ENCODE measurements around the gene ALG9. TPM values are rescaled to one million over a fixed set of nuclear protein-coding genes. Genes with fewer than 3 reads are reported as not detected.

ALG9 gene
- total RNA-seq, 1 donor from 2014 or later = 23.3 TPM

Other genes with a start within 250 kb of the ALG9 start
- gene PPP2R1B, start 105.2 kb downstream of the ALG9 start, total RNA-seq = 40.6 and 49.7 TPM in 2 replicates
- gene FDXACB1, start 7.6 kb upstream of the ALG9 start, total RNA-seq = 2.9 and 4.4 TPM in 2 replicates
- 3.5 and 5.7 TPM in 2 replicates for gene CFAP68, start 8.0 kb upstream of the ALG9 start, total RNA-seq
- 0.33 and 2.7 TPM in 2 replicates for gene CRYAB, start 40.2 kb upstream of the ALG9 start, total RNA-seq
- gene HSPB2, start 41.2 kb upstream of the ALG9 start, total RNA-seq = not detected in 2 replicates
- gene C11orf52, start 47.3 kb upstream of the ALG9 start, total RNA-seq = 0.20 TPM in 1 of 2 replicates, not detected in the other
- gene DIXDC1, start 65.8 kb upstream of the ALG9 start, total RNA-seq = 27.4 and 33.9 TPM in 2 replicates
- gene DLAT, start 153.8 kb upstream of the ALG9 start, total RNA-seq = 37.9 and 52.5 TPM in 2 replicates
- 0.56 and 1.3 TPM in 2 replicates for gene PIH1D2, start 202.4 kb upstream of the ALG9 start, total RNA-seq
- 19.5 and 20.4 TPM in 2 replicates for gene NKAPD1, start 202.7 kb upstream of the ALG9 start, total RNA-seq
- gene TIMM8B, start 215.2 kb upstream of the ALG9 start, total RNA-seq = 69.8 and 101 TPM in 2 replicates
- gene SDHD, start 215.3 kb upstream of the ALG9 start, total RNA-seq = 164 and 252 TPM in 2 replicates

Data from pulmonary artery endothelial cell (primary cell).